ENCODE data around the gene NEK1. TPM values are rescaled to one million over a fixed set of nuclear protein-coding genes. Genes with fewer than 3 reads are reported as not detected.

Gene NEK1
- total RNA-seq, 2 donors from 2014 or later, result 12.2 to 15.1 TPM

- 91 to 100% methylated on average over 3 of the region's 3 CpGs for WGBS, 2 experiments (ENCODE audit: insufficient coverage in 1 of 2, insufficient read length in 1 of 2)
- Mint-ChIP-seq H3K9me3 (no peaks in the 10 kb centered on the region), H3K27me3 (ENCODE audit: insufficient read depth) (no peaks in the 10 kb centered on the region), H3K4me3 (no peak overlapping the region), H3K27ac (no peak overlapping the region), H3K36me3 (ENCODE audit: low read depth) (no peaks in the 10 kb centered on the region), H3K4me1 (peaks cover 15% of the 10 kb centered on the region)
- H3K27me3 ChIP-seq (ENCODE audit: control insufficient read depth, insufficient read depth, low read length, poor library complexity, severe bottlenecking), result no peaks in the 10 kb centered on the region
- H3K4me3 ChIP-seq (ENCODE audit: low read length), result no peak overlapping the region
- H3K27ac ChIP-seq (ENCODE audit: low read depth, low read length), result no peak overlapping the region
- no peaks in the 10 kb centered on the region for H3K36me3 ChIP-seq (ENCODE audit: control insufficient read depth, insufficient read depth, low read length)
- H3K4me1 ChIP-seq (ENCODE audit: control insufficient read depth, insufficient read depth, low read length), result peaks cover 3% of the 10 kb centered on the region
- DNase-seq, result no peak
- H3K9me3 ChIP-seq (ENCODE audit: control insufficient read depth, low read length), result no peaks in the 10 kb centered on the region
- no peak for TF ChIP-seq CTCF (conservative IDR thresholded peaks at IDR 0.05)
- H3K9ac ChIP-seq (ENCODE audit: extremely low read depth, low read length, poor library complexity, severe bottlenecking), result no peak overlapping the region
Observed at GRCh38 chr4:169618286-169618685, 5.9 kb upstream of the NEK1 start.

GRCh38 chr4:169617306-169617705, 4.9 kb upstream of the NEK1 start:
- no peak for DNase-seq
- 77% methylated on average over 2 of the region's 2 CpGs; no CpG with 5 or more reads in 1 of the 2 experiments for WGBS, 2 experiments (ENCODE audit: insufficient coverage in 1 of 2, insufficient read length in 1 of 2)
- no peak for TF ChIP-seq CTCF (conservative IDR thresholded peaks at IDR 0.05)
- no peaks in the 10 kb centered on the region for H3K9me3 Mint-ChIP-seq
- H3K9me3 ChIP-seq (ENCODE audit: control insufficient read depth, low read length), result no peaks in the 10 kb centered on the region
- H3K4me1 ChIP-seq (ENCODE audit: control insufficient read depth, insufficient read depth, low read length), result peaks cover 4% of the 10 kb centered on the region
- H3K9ac ChIP-seq (ENCODE audit: extremely low read depth, low read length, poor library complexity, severe bottlenecking), result no peak overlapping the region
- H3K27me3 ChIP-seq (ENCODE audit: control insufficient read depth, insufficient read depth, low read length, poor library complexity, severe bottlenecking), result no peaks in the 10 kb centered on the region
- no peaks in the 10 kb centered on the region for H3K36me3 Mint-ChIP-seq (ENCODE audit: low read depth)
- H3K27ac ChIP-seq (ENCODE audit: low read depth, low read length), result no peak overlapping the region
- peaks cover 13% of the 10 kb centered on the region for H3K4me1 Mint-ChIP-seq
- H3K27me3 Mint-ChIP-seq (ENCODE audit: insufficient read depth), result no peaks in the 10 kb centered on the region
- H3K4me3 ChIP-seq (ENCODE audit: low read length), result no peak overlapping the region
- H3K27ac Mint-ChIP-seq, result no peak overlapping the region
- no peaks in the 10 kb centered on the region for H3K36me3 ChIP-seq (ENCODE audit: control insufficient read depth, insufficient read depth, low read length)
- H3K4me3 Mint-ChIP-seq, result no peak overlapping the region

- H3K4me3 Mint-ChIP-seq, result no peak overlapping the region
- no peaks in the 10 kb centered on the region for H3K36me3 Mint-ChIP-seq (ENCODE audit: low read depth)
- no peak overlapping the region for H3K9ac ChIP-seq (ENCODE audit: extremely low read depth, low read length, poor library complexity, severe bottlenecking)
- H3K4me1 Mint-ChIP-seq, result peaks cover 9% of the 10 kb centered on the region
- no peak overlapping the region for H3K27ac Mint-ChIP-seq
- no peak overlapping the region for H3K4me3 ChIP-seq (ENCODE audit: low read length)
- peaks cover 4% of the 10 kb centered on the region for H3K4me1 ChIP-seq (ENCODE audit: control insufficient read depth, insufficient read depth, low read length)
- no peak for TF ChIP-seq CTCF (conservative IDR thresholded peaks at IDR 0.05)
- H3K36me3 ChIP-seq (ENCODE audit: control insufficient read depth, insufficient read depth, low read length), result no peaks in the 10 kb centered on the region
- no peaks in the 10 kb centered on the region for H3K9me3 Mint-ChIP-seq
- no peaks in the 10 kb centered on the region for H3K27me3 Mint-ChIP-seq (ENCODE audit: insufficient read depth)
- no peaks in the 10 kb centered on the region for H3K27me3 ChIP-seq (ENCODE audit: control insufficient read depth, insufficient read depth, low read length, poor library complexity, severe bottlenecking)
- no peaks in the 10 kb centered on the region for H3K9me3 ChIP-seq (ENCODE audit: control insufficient read depth, low read length)
- DNase-seq, result no peak
- no peak overlapping the region for H3K27ac ChIP-seq (ENCODE audit: low read depth, low read length)
Observed at GRCh38 chr4:169616846-169617245, 4.5 kb upstream of the NEK1 start.

All from endodermal cell (in vitro differentiated cells).